Aorta (tissue), 5 donors: Measurements from ENCODE around the gene GLT8D2. TPM values are rescaled to one million over a fixed set of nuclear protein-coding genes. Genes with fewer than 3 reads are reported as not detected.
A peak's percentile ranks its signal among the peaks of the same experiment; 100 is the strongest.
"Not testable (repeated sequence)": the region's sequence is repeated elsewhere in the genome, so short reads cannot be mapped to it uniquely, and the experiment has no call there.

Experiments used
- ATAC-seq: fragments of 200-7000 bp; cut with Tn5 transposase; one replicate; pipeline ENCODE4 v1.9.1; 2022; ENCODE audit warnings: moderate library complexity; ENCODE audit not compliant: low FRiP score
- DNase-seq, 2 donors: peaks; one replicate each; pipeline ENCODE4 v3.0.0-alpha.2; 2020
- H3K27ac ChIP-seq, 2 donors: one replicate each; pipeline ENCODE4 v1.5.1; 2013; ENCODE audit warnings: low read length in 2 of 2, mild to moderate bottlenecking in 2 of 2, moderate library complexity in 2 of 2, control low read depth in 1 of 2, inconsistent platforms in 1 of 2, low read depth in 1 of 2
- H3K27me3 ChIP-seq, 2 donors: one replicate each; pipeline ENCODE4 v1.6.1; 2013; ENCODE audit warnings: control low read depth in 1 of 2, low read length in 1 of 2, mild to moderate bottlenecking in 1 of 2, moderate library complexity in 1 of 2; ENCODE audit not compliant: insufficient read depth in 2 of 2, control insufficient read depth in 1 of 2
- H3K36me3 ChIP-seq, 2 donors: one replicate each; pipeline ENCODE4 v1.6.1; 2013; ENCODE audit warnings: control low read depth in 1 of 2, low read length in 1 of 2, mild to moderate bottlenecking in 1 of 2; ENCODE audit not compliant: insufficient read depth in 2 of 2, control insufficient read depth in 1 of 2
- H3K4me1 ChIP-seq, 2 donors: one replicate each; pipeline ENCODE4 v1.6.1; 2013; ENCODE audit warnings: low read length in 2 of 2, control low read depth in 1 of 2, mild to moderate bottlenecking in 1 of 2, moderate library complexity in 1 of 2; ENCODE audit not compliant: insufficient read depth in 2 of 2, control insufficient read depth in 1 of 2
- H3K4me3 ChIP-seq, 2 donors: one replicate each; pipeline ENCODE4 v1.5.1; 2013; ENCODE audit warnings: low read length in 2 of 2, control low read depth in 1 of 2, mild to moderate bottlenecking in 1 of 2
- H3K9me3 ChIP-seq: one replicate; pipeline ENCODE4 v1.6.1; 2013; ENCODE audit warnings: mild to moderate bottlenecking, low read length; ENCODE audit not compliant: control insufficient read depth
- WGBS, 2 donors: extraction: QIAGEN DNeasy Blood & Tissue Kit; methylation state at CpG; one replicate each; pipeline ENCODE4 v1.1.7; 2013; 5-methylcytosine and 5-hydroxymethylcytosine counted together
- intact Hi-C, 2 donors: fragments of 100-400 bp; cut with DNase I; formaldehyde crosslinking; loops; one replicate each; pipeline versions ENCODE4 v1.14.2 to v1.15.0; 2022
- polyA plus RNA-seq, 2 donors: library from polyadenylated mRNA; stranded (reverse); fragments of 200-250 nt; gene quantifications; one replicate each; pipeline ENCODE4 v1.2.3, GENCODE V29; 2013
- total RNA-seq, 2 donors: library from RNA; stranded (reverse); fragmentation: NEBNext Ultra II Directional; extraction: Animal tissue kit (Norgen Biotek cat#: 25700); gene quantifications; one replicate each; pipeline ENCODE4 v1.2.1, GENCODE V29; 2021
- donor health status: healthy with polysubstance abuse.
- donor health status: Bipolar disorder and iron deficiency.
- donor health status: DM: no; HTN: no; CAD: no.
- donor health status: DM: no; HTN: no; CAD: no.
- donor health status: DM: yes; HTN: yes; CAD: no.

GLT8D2 gene
- total and polyA plus RNA-seq, 4 donors, result 28.2 to 114 (median 47.5) TPM

DNA sequence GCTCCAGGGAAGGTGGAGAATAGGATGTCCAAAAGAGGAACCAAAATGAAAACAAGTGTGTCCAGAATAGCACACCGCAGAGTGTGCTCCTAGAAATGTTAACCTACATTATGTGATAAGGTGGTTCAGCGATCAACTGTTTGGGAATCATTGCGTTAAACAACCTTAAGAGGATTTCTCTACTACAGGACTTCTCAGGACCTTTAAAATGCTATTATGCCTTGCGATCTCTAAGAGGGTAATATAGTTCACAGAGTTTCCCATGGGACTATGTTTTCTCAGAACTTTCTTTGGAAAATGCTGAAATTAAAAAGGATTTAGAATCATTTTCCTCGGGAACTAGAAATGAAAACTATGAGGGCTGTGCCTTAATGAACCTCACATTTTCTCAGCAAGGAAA, 1.8 kb downstream of the GLT8D2 start:
- Histone ChIP-seq H3K4me3 (peak overlapping the region in 1 of 2 donors; percentile 74), H3K27me3 (no peaks in the 10 kb centered on the region), H3K36me3 (no peaks in the 10 kb centered on the region), H3K27ac (no peak overlapping the region), H3K9me3 (no peaks in the 10 kb centered on the region), H3K4me1 (peaks cover 0 to 7% of the 10 kb centered on the region in 2 donors)
- ATAC-seq, result no peak
- intact Hi-C loops, result loop anchor here in 1 of 2 donors (10.0 kb wide), 1 partner anchor 83 kb away; the partner anchor contains the start of gene TDG
- 42% methylated on average over 5 of the region's 5 CpGs for WGBS, 2 donors
- no peak for DNase-seq

DNA sequence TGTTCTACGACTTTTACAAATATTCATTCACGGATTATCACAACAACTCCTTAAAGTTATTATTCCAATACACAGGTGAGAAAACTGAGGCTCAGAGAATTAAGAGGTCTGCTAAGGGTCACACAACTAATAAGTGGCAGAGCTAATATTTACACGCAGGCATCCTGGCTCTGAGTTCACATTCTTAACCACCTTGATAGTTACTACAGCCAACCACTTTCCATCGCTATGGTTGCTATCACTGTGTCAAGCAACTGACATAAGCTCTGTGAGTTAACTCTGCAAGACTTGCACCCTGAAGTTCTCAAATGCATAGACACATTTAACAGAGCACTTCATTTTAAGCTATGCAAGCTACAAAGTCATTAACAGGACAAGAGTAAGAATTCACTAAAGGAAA, 3.7 kb downstream of the GLT8D2 start:
- Histone ChIP-seq H3K9me3 (no peaks in the 10 kb centered on the region), H3K4me1 (peaks cover 0 to 7% of the 10 kb centered on the region in 2 donors), H3K27ac (peak overlapping the region in 1 of 2 donors; percentile 23), H3K4me3 (no peak overlapping the region), H3K36me3 (no peaks in the 10 kb centered on the region), H3K27me3 (no peaks in the 10 kb centered on the region)
- no peak for DNase-seq
- ATAC-seq, result no peak
- intact Hi-C loops, result loop anchor here in 1 of 2 donors (10.0 kb wide), 1 partner anchor 82 kb away; the partner anchor contains the start of gene TDG
- 63 to 64% methylated on average over 4 of the region's 4 CpGs for WGBS, 2 donors

DNA sequence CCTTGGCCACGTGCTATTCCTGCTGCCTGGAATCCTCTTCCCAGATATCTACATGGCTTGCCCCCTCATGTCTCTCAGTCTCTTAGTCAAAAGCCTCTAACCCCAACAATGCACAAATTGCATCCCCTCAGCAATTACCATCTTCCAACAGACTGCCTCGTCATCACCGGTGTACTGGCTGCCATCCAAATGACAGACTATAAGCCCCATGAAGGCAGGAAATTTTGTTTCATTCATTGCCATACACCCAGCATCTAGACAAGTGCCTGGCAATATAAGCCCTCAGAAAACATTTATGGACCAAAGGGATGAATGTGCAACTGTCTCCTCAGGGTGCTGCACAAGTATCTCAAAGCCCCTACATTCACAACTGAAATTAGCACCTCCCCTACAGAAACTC, 5.8 kb downstream of the GLT8D2 start:
- no peak for ATAC-seq

DNA sequence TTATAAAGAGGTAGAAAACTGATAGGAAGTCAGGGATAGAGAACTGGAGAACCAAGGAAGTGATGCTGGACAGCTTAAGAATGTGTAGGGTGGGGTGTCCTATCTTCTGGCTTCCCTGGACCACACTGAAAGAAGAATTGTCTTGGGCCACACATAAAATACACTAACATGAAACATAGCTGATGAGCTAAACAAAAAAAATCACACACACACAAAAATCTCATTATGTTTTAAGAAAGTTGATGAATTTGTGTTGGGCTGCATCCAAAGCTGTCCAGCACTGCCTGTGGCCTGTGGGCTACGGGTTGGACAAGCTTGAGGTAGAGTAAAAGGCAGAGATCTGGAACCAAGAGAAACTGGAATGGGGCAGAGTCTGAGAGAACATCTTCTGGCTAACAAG, 7.4 kb downstream of the GLT8D2 start:
- ATAC-seq (no peak), DNase-seq (no peak)
- no peak overlapping the region for H3K4me3 ChIP-seq
- WGBS, 2 donors, result 5 to 37% methylated on average over 1 of the region's 1 CpG
- intact Hi-C loops, result loop anchor here in 1 of 2 donors (10.0 kb wide), 1 partner anchor 78 kb away; the partner anchor contains the start of gene TDG
- H3K27me3 ChIP-seq, result no peaks in the 10 kb centered on the region
- H3K27ac ChIP-seq, result no peak overlapping the region
- no peaks in the 10 kb centered on the region for H3K9me3 ChIP-seq
- H3K36me3 ChIP-seq, result no peaks in the 10 kb centered on the region
- H3K4me1 ChIP-seq, result peaks cover 0 to 7% of the 10 kb centered on the region in 2 donors

More for the DNA sequence above, 5.8 kb downstream of the GLT8D2 start:
- no peak overlapping the region for H3K4me3 ChIP-seq
- H3K27ac ChIP-seq, result no peak overlapping the region
- WGBS, 2 donors, result 91 to 93% methylated on average over 3 of the region's 3 CpGs
- no peaks in the 10 kb centered on the region for H3K27me3 ChIP-seq
- DNase-seq, result no peak
- intact Hi-C loops, result loop anchor here in 1 of 2 donors (10.0 kb wide), 1 partner anchor 79 kb away; the partner anchor contains the start of gene TDG
- H3K4me1 ChIP-seq, result peaks cover 0 to 7% of the 10 kb centered on the region in 2 donors
- no peaks in the 10 kb centered on the region for H3K36me3 ChIP-seq
- H3K9me3 ChIP-seq, result no peaks in the 10 kb centered on the region

DNA sequence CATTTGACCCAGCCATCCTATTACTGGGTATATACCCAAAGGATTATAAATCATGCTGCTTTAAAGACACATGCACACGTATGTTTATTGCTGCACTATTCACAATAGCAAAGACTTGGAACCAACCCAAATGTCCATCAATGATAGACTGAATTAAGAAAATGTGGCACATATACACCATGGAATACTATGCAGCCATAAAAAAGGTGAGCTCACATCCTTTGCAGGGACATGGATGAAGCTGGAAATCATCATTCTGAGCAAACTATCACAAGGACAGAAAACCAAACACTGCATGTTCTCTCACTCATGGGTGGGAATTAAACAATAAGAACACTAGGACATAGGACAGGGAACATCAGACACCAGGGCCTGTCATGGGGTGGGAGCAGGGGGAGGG, 10.2 kb downstream of the GLT8D2 start:
- not testable (repeated sequence) for H3K27me3 ChIP-seq, H3K27ac ChIP-seq, DNase-seq, H3K4me1 ChIP-seq, ATAC-seq, H3K36me3 ChIP-seq, H3K9me3 ChIP-seq, H3K4me3 ChIP-seq
- intact Hi-C loops, result loop anchor here in 1 of 2 donors (10.0 kb wide), 1 partner anchor 75 kb away; the partner anchor contains the start of gene TDG
- WGBS, 2 donors, result 93 to 95% methylated on average over 1 of the region's 1 CpG

DNA sequence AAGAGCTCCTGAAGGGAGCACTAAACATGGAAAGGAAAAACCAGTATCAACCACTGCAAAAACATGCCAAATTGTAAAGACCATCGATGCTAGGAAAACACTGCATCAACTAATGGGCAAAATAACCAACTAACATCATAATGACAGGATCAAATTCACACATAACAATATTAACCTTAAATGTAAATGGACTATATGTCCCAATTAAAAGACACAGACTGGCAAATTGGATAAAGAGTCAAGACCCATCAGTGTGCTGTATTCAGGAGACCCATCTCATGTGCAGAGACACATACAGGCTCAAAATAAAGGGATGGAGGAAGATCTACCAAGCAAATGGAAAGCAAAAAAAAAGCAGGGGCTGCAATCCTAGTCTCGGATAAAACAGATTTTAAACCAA, 13.8 kb downstream of the GLT8D2 start:
- H3K9me3 ChIP-seq, ATAC-seq, H3K27ac ChIP-seq, intact Hi-C loops, DNase-seq, H3K27me3 ChIP-seq, H3K36me3 ChIP-seq, H3K4me3 ChIP-seq, H3K4me1 ChIP-seq: not testable (repeated sequence)
- WGBS, 2 donors, result 87 to 95% methylated on average over 2 of the region's 2 CpGs

DNA sequence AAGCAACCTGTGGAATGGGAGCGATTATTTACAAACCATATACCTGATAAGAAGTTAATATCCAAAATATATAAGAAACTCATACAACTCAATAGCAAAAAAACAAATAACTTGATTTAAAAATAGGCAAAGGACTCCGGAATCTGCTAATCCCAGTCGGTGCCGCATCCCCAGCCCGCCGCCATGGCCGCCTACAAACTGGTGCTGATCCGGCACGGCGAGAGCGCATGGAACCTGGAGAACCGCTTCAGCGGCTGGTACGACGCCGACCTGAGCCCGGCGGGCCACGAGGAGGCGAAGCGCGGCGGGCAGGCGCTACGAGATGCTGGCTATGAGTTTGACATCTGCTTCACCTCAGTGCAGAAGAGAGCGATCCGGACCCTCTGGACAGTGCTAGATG, 19.4 kb downstream of the GLT8D2 start:
- H3K4me1 ChIP-seq, H3K9me3 ChIP-seq, H3K27me3 ChIP-seq, H3K36me3 ChIP-seq, H3K4me3 ChIP-seq, intact Hi-C loops, ATAC-seq, DNase-seq, H3K27ac ChIP-seq: not testable (repeated sequence)
- 92 to 97% methylated on average over 8 to 11 of the region's 27 CpGs for WGBS, 2 donors

DNA sequence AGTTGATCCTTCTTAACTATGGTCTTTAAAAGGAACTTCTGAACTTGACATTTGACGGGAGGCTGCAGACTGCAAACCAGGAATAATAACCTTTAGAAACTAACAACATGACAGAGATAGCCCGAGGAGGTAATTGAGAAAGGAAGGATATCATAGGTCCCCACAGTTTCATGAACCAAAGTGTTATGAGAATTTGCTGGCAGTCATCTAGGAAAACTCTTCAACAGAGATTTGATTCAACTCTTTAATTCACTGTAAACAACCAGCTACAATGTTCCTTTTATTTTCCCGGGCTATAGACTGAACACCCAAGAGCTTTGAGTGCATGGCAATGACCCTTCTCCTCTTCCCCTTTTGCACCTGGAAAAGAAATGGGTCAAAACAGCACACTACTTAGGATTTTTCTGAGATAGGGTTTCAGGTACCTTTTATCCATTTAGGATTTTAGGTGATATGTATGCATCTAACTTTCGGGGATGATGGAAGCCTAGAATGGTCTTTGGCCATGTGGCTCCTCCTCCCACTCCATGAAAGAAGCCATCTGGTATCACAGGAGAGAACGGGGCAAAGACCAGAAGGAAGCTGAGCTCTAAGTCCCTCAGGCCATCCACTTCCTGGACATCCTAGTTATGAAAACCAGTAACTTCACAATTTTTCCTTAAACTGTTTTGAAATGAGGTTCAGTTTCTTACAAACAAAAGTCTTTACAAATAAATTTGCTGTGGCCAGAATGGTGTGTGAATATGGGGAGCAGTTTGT, 23.0 kb downstream of the GLT8D2 start:
- no peaks in the 10 kb centered on the region for H3K4me1 ChIP-seq
- WGBS, 2 donors, result 48 to 51% methylated on average over 5 of the region's 5 CpGs
- no peaks in the 10 kb centered on the region for H3K9me3 ChIP-seq
- DNase-seq, result no peak
- no peak overlapping the region for H3K27ac ChIP-seq
- intact Hi-C loops, result no loop called here
- no peaks in the 10 kb centered on the region for H3K36me3 ChIP-seq
- H3K27me3 ChIP-seq, result no peaks in the 10 kb centered on the region
- no peak overlapping the region for H3K4me3 ChIP-seq
- ATAC-seq, result no peak

DNA sequence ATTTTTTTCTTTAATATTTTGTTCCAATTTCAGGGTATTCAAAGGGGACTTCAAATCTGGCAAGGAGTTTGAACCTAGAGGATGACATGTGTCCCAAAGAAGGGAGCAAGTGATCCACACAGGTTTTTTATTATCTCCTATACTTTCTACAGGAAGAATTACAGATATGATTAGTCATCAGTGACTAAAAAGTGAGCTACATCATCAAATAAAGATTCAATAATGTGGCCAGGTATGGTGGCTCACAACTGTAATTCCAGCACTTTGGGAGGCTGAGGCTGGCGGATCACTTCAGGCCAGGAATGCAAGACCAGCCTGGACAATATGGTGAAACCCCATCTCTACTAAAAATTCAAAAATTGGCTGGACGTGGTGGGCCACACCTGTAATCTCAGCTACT, 24.2 kb downstream of the GLT8D2 start:
- no peak overlapping the region for H3K27ac ChIP-seq
- WGBS, 2 donors, result 98% methylated on average over 2 of the region's 2 CpGs
- H3K4me1 ChIP-seq, result no peaks in the 10 kb centered on the region
- intact Hi-C loops, result no loop called here
- ATAC-seq (no peak), DNase-seq (no peak)
- no peaks in the 10 kb centered on the region for H3K36me3 ChIP-seq
- H3K27me3 ChIP-seq, result no peaks in the 10 kb centered on the region
- H3K4me3 ChIP-seq, result no peak overlapping the region
- H3K9me3 ChIP-seq, result no peaks in the 10 kb centered on the region
